HFF-Myc (cell line): ENCODE data around the gene TIMM8B.
"Not testable (repeated sequence)": the region's sequence is repeated elsewhere in the genome, so short reads cannot be mapped to it uniquely, and the experiment has no call there.

ENCODE experiments used
- DNase-seq: peaks from one replicate; pipeline ENCODE4 v3.0.0-alpha.2; 2011; ENCODE audit warnings: low read depth; ENCODE audit errors: extremely low read depth
- H3K4me3 ChIP-seq: replicated peaks from 2 replicates; pipeline ENCODE4 v1.5.1; 2011; ENCODE audit warnings: low read depth, mild to moderate bottlenecking, control low read depth, low read length
- TF ChIP-seq, protein P1 (sequence below): IDR thresholded peaks from 2 replicates; pipeline ENCODE4 v1.5.1; 2012; ENCODE audit warnings: mild to moderate bottlenecking, low read depth, low read length, control low read depth; ENCODE audit errors: missing control alignments

The TIMM8B gene

DNA sequence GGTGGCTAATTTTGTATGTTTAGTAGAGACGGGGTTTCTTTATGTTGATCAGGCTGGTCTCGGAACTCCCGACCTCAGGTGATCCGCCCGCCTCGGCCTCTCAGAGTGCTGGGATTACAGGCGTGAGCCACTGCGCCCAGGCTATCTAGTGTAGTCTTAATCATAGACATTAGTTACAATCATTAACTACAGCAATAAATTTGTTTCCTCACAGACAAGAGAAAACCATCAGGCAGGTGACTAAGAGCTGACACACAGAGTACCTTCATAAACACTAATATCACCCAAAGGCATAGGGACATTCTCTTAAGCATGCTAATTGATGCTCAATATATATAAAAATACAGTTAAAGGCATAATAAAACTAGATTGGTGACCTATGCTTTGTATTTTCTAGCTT, 19.5 kb upstream of the TIMM8B start:
- DNase-seq = no peak
- H3K4me3 ChIP-seq = no peak overlapping the region
- TF ChIP-seq, protein P1, sequence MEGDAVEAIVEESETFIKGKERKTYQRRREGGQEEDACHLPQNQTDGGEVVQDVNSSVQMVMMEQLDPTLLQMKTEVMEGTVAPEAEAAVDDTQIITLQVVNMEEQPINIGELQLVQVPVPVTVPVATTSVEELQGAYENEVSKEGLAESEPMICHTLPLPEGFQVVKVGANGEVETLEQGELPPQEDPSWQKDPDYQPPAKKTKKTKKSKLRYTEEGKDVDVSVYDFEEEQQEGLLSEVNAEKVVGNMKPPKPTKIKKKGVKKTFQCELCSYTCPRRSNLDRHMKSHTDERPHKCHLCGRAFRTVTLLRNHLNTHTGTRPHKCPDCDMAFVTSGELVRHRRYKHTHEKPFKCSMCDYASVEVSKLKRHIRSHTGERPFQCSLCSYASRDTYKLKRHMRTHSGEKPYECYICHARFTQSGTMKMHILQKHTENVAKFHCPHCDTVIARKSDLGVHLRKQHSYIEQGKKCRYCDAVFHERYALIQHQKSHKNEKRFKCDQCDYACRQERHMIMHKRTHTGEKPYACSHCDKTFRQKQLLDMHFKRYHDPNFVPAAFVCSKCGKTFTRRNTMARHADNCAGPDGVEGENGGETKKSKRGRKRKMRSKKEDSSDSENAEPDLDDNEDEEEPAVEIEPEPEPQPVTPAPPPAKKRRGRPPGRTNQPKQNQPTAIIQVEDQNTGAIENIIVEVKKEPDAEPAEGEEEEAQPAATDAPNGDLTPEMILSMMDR = no peak

DNA sequence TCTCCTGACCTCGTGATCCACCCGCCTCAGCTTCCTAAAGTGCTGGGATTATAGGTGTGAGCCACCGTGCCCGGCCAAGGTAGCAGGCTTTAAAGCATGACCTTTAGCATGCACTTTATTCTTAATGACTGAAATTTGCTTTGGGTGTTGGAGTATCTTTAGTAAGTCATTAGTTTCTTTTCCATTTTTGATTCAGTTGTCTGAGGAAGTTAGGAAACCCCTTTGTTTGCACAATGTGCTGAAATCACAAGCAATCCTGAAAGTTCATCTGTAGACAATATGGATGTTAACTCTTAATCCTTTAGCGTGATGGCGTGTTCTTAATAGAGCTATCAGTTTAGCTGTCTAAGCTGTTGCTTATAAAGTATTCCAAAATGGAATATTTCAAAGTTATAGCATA, 16.9 kb upstream of the TIMM8B start:
- TF ChIP-seq, protein P1 = no peak
- DNase-seq = no peak

DNA sequence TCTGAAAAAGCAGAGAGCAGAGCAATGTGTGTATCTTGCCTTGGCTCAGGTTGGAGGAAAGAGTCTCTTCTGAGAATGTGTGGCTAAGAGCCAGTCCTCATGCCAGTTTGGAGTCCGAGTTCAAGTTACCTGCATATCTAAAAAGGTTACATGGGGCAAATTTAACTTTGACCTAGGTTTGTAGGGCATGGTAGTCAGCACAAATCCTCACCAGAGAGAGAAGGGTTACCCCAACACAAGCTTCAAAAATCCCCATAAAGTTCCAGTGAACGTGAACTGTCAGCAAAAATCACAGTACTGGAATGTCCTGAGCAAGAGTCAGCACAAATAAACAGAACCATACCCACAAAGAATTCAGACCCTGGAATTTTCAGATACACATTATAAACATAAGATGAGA, 13.9 kb upstream of the TIMM8B start:
- DNase-seq = no peak
- TF ChIP-seq, protein P1 = no peak
- H3K4me3 ChIP-seq = no peak overlapping the region

More for the DNA sequence above, 16.9 kb upstream of the TIMM8B start:
- H3K4me3 ChIP-seq = no peak overlapping the region

DNA sequence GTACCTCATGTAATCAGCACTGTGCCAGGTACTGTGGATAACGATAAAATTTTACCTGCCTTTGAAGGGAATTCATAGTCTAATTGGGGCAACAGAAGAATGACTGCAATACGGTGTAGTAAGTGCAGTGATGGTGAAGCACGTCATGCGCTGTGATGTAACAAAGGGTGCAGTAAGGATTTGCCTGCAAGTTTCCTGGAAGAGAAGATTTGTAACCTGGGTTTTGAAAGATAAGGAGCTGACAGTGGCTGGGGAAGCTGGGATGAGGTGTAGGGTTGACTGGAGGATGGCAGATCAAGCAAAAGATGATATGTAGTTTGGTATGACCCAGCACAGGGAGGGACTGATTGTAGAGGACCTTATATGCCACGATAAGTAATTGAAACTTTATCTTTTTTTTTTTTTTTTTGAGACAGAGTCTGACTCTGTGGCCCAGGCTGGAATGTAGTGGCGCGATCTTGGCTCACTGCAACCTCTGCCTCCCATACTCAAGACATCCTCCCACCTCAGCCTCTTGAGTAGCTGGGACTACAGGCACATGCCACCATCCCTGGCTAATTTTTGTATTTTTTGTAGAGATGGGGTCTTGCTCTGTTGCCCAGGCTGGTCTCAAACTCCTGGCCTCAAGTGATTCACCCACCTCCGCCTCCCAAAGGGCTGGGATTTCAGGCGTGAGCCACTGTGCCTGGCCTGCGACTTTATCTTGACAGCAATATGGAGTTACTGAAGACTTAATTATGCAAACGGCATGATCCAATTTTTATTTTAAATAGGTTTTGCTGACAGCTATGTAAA, 11.4 kb upstream of the TIMM8B start:
- H3K4me3 ChIP-seq = no peak overlapping the region
- no peak for DNase-seq
- TF ChIP-seq, protein P1 = no peak

DNA sequence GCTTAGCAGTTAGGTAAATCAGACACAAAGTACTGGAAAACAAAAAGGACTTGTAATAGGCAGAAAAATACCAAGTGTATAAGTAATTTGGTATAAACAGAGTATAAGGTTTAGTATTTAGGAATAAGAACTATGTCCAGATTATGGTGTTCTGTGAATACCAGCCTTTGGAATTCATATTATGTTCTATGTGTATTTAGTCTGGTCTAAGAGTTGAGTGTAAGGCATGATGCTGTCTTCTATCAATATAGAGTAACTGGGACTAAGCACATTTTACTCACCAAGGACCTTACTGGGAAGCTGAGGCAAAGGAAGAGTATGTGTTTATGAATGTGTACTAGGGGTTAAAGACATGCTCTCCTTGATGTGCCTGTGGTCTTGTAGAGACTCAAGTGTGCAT, 9.6 kb upstream of the TIMM8B start:
- TF ChIP-seq, protein P1 = no peak
- DNase-seq = no peak
- H3K4me3 ChIP-seq = no peak overlapping the region

DNA sequence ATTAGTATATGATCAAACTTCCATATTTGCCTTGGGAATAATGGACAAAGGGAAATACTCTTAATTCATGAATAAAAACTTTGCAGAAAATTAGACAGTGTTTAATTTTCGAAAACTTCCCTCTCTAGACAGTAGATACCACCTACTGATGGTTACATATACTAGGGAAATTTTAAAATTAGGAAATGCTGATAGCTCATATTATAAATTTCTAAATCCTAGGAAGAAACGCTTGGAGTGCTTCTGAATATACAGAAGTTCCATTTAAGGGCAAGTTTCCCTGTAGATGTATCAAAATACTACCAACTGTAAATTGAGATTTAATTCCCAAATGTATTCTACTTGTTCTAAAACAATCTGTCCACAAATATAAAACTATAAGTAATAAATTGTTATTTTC, 8.7 kb upstream of the TIMM8B start:
- DNase-seq, H3K4me3 ChIP-seq: not testable (repeated sequence)

DNA sequence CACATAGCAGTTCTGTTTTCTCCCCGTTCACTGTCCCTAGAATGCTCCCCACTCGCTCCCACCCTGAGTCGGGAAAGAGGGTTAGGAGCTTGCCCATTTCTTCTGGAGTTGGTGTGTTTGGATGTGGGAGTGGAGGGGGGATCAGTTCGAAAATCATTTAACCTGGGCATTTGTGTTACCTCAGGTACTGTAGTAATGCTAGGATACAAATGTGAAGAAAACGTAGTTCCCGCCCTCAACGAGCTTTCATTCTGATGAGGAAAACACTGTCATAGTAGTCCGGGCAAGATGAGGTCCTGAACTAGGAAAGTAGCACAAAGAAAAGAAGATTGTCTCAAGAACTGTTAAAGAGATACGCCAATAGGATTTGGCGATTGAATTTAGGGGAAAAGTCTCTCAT, 656 bp upstream of the TIMM8B start:
- no peak for DNase-seq
- peak overlapping the region; percentile 90 for H3K4me3 ChIP-seq
- TF ChIP-seq, protein P1 = no peak
